MM.1S (cell line): ENCODE results near the gene VSTM4.

Experiments used
- DNase-seq: peaks from one replicate; pipeline ENCODE4 v3.0.0-alpha.2; 2015
- H2AFZ ChIP-seq: fragments of 300-600 bp; sonication (generic); 2 replicates; pipeline ENCODE4 v1.6.0; 2016; ENCODE audit warnings: antibody characterized with exemption, low read length
- H3F3A ChIP-seq: fragments of 300-600 bp; sonication (generic); 2 replicates; pipeline ENCODE4 v1.6.1; 2016; ENCODE audit warnings: mild to moderate bottlenecking, antibody characterized with exemption, low read length, moderate library complexity, mixed read lengths; ENCODE audit not compliant: insufficient read depth
- H3K27ac ChIP-seq: fragments of 300-600 bp; sonication (generic); 2 replicates; pipeline ENCODE4 v1.5.1; 2016; ENCODE audit warnings: mild to moderate bottlenecking, low read length
- H3K27me3 ChIP-seq: fragments of 300-600 bp; sonication (generic); replicated peaks from 2 replicates; pipeline ENCODE4 v1.6.0; 2016; ENCODE audit warnings: low read length; ENCODE audit not compliant: insufficient read depth
- H3K36me3 ChIP-seq: fragments of 300-600 bp; sonication (generic); replicated peaks from 2 replicates; pipeline ENCODE4 v1.6.1; 2016; ENCODE audit warnings: mild to moderate bottlenecking, low read length, mixed read lengths; ENCODE audit not compliant: insufficient read depth
- H3K4me1 ChIP-seq: fragments of 300-600 bp; sonication (generic); 2 replicates; pipeline ENCODE4 v1.6.1; 2016; ENCODE audit warnings: low read length, mixed read lengths
- H3K4me2 ChIP-seq: fragments of 300-600 bp; sonication (generic); 2 replicates; pipeline ENCODE4 v1.6.0; 2016; ENCODE audit warnings: low read depth, low read length
- H3K4me3 ChIP-seq: fragments of 300-600 bp; sonication (generic); 2 replicates; pipeline ENCODE4 v1.5.1; 2016; ENCODE audit warnings: low read length, mixed read lengths
- H3K79me2 ChIP-seq: fragments of 300-600 bp; sonication (generic); 2 replicates; pipeline ENCODE4 v1.6.1; 2016; ENCODE audit warnings: mixed run types, low read length, mixed read lengths
- H3K9ac ChIP-seq: fragments of 300-600 bp; sonication (generic); 2 replicates; pipeline ENCODE4 v1.6.1; 2016; ENCODE audit warnings: low read length, mixed read lengths
- H3K9me2 ChIP-seq: fragments of 300-600 bp; sonication (generic); replicated peaks from 2 replicates; pipeline ENCODE4 v1.6.1; 2016; ENCODE audit warnings: mild to moderate bottlenecking, low read length, mixed read lengths; ENCODE audit not compliant: insufficient read depth
- H3K9me3 ChIP-seq: fragments of 300-600 bp; sonication (generic); replicated peaks from 2 replicates; pipeline ENCODE4 v1.6.1; 2016; ENCODE audit warnings: mild to moderate bottlenecking, low read length, mixed read lengths; ENCODE audit not compliant: insufficient read depth
- H4K20me1 ChIP-seq: fragments of 300-600 bp; sonication (generic); 2 replicates; pipeline ENCODE4 v1.6.1; 2016; ENCODE audit warnings: mild to moderate bottlenecking, low read length, moderate library complexity, mixed read lengths; ENCODE audit not compliant: insufficient read depth
- EZH2 ChIP-seq: fragments of 300-600 bp; sonication (generic); optimal IDR thresholded peaks from 2 replicates; pipeline ENCODE3; 2017; ENCODE audit warnings: low read depth, mild to moderate bottlenecking, antibody characterized with exemption, low read length, mixed read lengths
- EZH2phosphoT487 ChIP-seq: fragments of 300-600 bp; sonication (generic); IDR thresholded peaks from 2 replicates; pipeline ENCODE4 v1.6.1; 2018; ENCODE audit warnings: antibody characterized with exemption, low read length
- TF ChIP-seq, protein P1 (sequence below): fragments of 300-600 bp; sonication (generic); IDR thresholded peaks from 2 replicates; pipeline ENCODE4 v1.5.1; 2016; ENCODE audit warnings: antibody characterized with exemption, low read length, mixed read lengths

The VSTM4 gene

DNA sequence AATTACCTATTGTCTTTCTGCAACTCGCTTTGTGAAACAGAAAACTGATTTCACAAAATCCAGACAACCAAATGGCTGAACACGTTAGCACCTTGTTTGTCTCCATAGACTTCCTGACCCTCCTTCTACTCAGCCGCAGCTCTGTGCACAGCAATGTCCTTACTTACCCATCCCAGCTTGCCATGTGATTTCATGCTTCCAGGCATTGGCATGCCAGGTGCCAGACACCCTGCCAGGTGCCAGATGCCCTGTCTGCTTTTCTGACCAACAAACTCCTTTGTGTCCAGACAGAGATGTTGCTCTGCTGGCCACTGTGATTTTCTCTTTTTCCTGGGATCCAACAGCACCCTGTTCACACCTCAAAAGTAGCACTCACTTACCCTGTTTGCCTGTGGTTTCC is 34.6 kb upstream of the VSTM4 start:
- Histone ChIP-seq H3K36me3 (no peaks in the 10 kb centered on the region), H2AFZ (no peak overlapping the region), H3K4me2 (no peak overlapping the region), H3K4me1 (no peaks in the 10 kb centered on the region), H3K9me3 (no peaks in the 10 kb centered on the region), H3F3A (no peaks in the 10 kb centered on the region), H3K9ac (no peak overlapping the region), H3K9me2 (no peaks in the 10 kb centered on the region), H4K20me1 (no peaks in the 10 kb centered on the region), H3K79me2 (no peaks in the 10 kb centered on the region), H3K27ac (no peak overlapping the region), H3K4me3 (no peak overlapping the region), H3K27me3 (no peaks in the 10 kb centered on the region)
- TF ChIP-seq EZH2phosphoT487 (no peak), EZH2 (no peak)
- TF ChIP-seq, protein P1, sequence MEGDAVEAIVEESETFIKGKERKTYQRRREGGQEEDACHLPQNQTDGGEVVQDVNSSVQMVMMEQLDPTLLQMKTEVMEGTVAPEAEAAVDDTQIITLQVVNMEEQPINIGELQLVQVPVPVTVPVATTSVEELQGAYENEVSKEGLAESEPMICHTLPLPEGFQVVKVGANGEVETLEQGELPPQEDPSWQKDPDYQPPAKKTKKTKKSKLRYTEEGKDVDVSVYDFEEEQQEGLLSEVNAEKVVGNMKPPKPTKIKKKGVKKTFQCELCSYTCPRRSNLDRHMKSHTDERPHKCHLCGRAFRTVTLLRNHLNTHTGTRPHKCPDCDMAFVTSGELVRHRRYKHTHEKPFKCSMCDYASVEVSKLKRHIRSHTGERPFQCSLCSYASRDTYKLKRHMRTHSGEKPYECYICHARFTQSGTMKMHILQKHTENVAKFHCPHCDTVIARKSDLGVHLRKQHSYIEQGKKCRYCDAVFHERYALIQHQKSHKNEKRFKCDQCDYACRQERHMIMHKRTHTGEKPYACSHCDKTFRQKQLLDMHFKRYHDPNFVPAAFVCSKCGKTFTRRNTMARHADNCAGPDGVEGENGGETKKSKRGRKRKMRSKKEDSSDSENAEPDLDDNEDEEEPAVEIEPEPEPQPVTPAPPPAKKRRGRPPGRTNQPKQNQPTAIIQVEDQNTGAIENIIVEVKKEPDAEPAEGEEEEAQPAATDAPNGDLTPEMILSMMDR = no peak
- DNase-seq = no peak

- Histone ChIP-seq H3K4me1 (no peaks in the 10 kb centered on the region), H3K27ac (no peak overlapping the region), H4K20me1 (no peaks in the 10 kb centered on the region), H3K4me2 (no peak overlapping the region), H3K79me2 (no peaks in the 10 kb centered on the region), H3F3A (no peaks in the 10 kb centered on the region), H3K9me2 (no peaks in the 10 kb centered on the region), H3K9me3 (no peaks in the 10 kb centered on the region), H3K27me3 (no peaks in the 10 kb centered on the region), H3K9ac (no peak overlapping the region), H2AFZ (no peak overlapping the region), H3K36me3 (no peaks in the 10 kb centered on the region), H3K4me3 (no peak overlapping the region)
- no peak for DNase-seq
- TF ChIP-seq, protein P1 = no peak
- TF ChIP-seq EZH2 (no peak), EZH2phosphoT487 (no peak)
Observed at GRCh38 chr10:49144058-49144720, 28.9 kb upstream of the VSTM4 start.

- H3K27me3 ChIP-seq = no peaks in the 10 kb centered on the region
- DNase-seq = no peak
- no peak overlapping the region for H3K4me2 ChIP-seq
- H3K9ac ChIP-seq = no peak overlapping the region
- H3F3A ChIP-seq = no peaks in the 10 kb centered on the region
- no peaks in the 10 kb centered on the region for H3K79me2 ChIP-seq
- H3K9me2 ChIP-seq = no peaks in the 10 kb centered on the region
- no peak overlapping the region for H3K27ac ChIP-seq
- H3K36me3 ChIP-seq = no peaks in the 10 kb centered on the region
- H4K20me1 ChIP-seq = no peaks in the 10 kb centered on the region
- TF ChIP-seq, protein P1 = no peak
- no peak for TF ChIP-seq EZH2phosphoT487
- TF ChIP-seq EZH2 = no peak
- H2AFZ ChIP-seq = no peak overlapping the region
- H3K4me1 ChIP-seq = no peaks in the 10 kb centered on the region
- H3K4me3 ChIP-seq = no peak overlapping the region
- H3K9me3 ChIP-seq = no peaks in the 10 kb centered on the region
Observed at GRCh38 chr10:49143249-49143648, 27.9 kb upstream of the VSTM4 start.
